DMS 273 (cell line): ENCODE data around the gene DTNBP1.
A peak's percentile ranks its signal among the peaks of the same experiment; 100 is the strongest.

ENCODE experiments used
- DNase-seq: peaks from one replicate; lab custom pipeline; 2025; ENCODE audit not compliant: unreplicated experiment; lab: John Stamatoyannopoulos, UW

Gene DTNBP1

DNA sequence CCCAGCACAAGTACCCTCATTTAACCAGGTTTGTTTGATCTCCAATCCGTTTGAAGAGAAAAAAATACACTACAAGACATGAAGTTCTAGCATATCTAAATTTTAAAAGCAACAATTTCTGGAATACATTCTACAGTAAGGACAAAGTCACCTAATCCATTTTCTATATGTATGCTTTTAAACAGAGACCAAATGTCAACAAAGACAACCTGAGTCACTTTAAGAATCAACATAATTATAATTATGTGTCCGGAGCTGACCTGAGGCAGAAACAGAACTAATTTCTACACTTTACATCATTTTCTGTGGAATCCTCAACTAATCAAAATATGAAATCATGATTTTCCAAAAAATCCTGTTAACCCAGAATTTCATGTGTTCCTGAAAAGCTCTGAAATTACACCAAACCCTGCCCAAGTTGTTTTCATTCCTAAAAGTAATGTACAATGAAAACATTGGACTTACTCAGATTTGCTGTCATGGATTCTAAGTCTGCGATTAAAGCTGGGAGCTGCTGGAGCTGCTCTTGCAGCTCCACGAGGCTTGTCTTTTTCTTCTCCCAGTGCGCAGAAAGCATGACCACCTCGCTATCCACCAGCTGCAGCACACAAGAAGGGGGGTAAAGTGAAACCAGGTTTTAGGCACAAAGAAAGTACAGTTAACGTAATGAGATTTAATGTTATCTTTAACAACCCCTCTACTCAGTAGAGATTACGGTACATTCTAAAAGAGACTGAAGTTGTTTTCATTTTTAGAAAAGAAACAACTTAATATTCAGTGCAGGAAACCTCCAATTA is 35.8 kb downstream of the DTNBP1 start:
- no peak for DNase-seq

DNA sequence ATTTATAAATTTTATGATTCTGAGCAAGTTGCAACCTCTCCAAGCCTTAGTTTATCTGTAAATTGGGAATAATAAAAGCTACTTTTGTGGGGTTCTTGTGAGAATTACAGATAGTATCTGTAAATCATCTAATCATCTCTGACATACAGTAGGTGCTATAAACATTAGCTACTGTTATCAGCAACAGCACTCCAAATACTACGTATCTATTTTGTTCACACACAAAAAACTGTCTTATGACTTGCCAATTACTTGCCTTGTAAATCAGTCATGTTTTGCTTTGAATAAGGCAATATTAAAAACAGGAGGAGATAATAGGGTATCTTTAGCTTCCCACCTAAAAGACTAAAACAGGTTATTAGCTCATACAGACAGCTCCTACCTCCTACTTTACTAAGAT is 36.7 kb downstream of the DTNBP1 start:
- no peak for DNase-seq

DNA sequence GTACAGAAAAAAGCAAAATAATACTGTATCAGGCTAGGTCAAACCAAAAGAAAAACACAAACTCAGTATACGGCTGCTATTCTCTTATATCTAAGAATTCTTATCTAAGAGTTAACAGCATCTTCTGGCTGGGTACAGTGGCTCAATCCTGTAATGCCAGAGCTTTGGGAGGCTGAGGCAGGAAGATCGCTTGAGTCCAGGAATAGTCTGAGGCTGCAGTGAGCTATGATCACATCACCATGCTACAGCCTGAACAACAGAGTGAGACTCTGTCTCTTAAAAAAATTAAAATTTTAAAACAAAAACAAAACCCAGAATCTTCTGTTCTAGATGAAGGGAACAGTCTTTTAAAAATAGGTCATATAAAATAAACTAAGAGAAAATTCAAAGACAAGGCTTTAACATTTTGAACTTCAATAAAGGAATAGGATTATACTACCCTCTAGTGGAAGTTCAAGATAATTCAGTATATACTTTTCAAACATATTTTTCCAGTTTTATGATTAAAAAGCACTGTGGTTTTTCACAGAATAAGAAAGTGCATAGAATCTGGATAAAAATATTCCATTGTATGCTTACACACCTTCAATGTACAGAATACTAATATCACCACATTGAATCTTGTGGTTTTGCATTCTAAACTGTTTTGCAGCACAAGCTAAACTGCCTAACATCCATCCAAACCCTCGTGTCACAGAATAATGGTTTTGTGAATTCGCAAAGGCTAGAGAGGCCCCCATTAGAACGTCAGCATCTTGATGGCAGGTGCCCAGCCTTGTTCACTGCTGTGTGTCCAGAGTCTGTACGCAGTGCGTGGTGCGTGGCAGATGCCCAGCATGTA is 39.3 kb downstream of the DTNBP1 start:
- peak; percentile 59 for DNase-seq

DNA sequence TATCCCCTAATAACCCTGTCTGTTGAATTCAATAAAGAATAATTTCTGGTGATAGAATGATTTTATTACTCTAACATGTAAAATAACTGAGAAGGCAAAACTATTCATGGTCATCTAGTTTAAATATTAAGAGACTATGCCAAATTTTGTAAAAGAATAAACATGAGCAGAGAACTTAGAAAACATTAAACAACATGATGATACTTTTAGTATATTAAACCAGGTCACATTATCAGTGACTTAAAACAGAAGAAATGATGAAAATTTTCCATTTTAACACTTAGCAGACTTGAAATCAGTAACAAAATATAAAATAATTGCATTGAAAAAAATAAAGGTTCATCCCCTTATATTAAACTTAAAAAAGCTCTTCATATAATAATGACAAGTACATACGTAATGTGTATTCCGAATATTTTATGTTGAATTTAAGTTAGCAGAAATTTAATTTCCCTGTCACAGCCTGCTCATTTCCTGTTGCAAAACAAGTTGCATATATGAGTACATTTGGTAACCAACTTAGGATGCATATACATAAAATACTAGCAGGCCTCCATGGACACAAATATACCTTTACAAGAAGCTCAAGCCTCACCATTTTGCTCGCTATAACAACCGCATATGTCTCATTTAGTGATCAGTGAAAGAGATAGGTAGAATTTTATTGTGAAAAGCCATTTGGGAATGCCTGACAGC is 40.6 kb downstream of the DTNBP1 start:
- peak; percentile 52 for DNase-seq

DNA sequence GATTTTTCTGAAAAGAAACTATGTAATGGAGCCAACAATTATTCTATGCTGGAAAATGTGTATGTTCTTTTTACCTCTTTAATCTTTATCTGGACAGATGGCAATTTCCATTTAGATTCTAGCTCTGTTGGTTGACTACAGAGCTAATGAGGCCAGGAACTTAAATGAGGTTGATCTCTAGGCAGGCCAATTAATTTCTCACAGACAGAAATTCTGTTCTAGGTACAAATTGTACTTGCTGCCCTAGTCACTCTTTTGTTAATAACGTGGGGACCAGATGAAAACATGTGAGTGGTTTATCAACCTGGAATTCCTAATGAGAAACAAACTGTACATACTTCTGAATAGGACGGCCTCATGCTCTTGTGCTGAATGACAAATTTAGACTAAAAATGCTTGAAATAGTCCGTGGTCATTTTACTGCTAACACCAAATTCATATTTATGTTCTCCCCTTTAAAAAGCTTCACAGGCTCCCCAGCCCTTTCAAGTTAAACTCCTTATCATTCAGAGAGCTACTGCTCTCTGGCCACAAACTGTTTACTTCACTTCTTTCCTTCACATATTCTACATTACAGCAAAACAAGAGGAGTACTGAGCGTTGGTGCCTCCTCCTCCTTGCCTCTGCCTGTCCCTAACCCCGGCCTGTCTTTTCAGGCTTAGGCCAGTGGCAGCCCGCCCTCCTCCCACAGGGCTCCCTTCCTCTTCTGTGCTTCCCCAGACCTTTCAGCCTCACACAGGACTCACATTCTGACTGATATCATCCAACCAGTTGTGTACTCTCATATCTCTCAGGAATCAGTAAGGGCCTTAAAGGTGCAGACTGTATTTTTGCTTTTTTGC is 41.4 kb downstream of the DTNBP1 start:
- DNase-seq, result peak; percentile 84

DNA sequence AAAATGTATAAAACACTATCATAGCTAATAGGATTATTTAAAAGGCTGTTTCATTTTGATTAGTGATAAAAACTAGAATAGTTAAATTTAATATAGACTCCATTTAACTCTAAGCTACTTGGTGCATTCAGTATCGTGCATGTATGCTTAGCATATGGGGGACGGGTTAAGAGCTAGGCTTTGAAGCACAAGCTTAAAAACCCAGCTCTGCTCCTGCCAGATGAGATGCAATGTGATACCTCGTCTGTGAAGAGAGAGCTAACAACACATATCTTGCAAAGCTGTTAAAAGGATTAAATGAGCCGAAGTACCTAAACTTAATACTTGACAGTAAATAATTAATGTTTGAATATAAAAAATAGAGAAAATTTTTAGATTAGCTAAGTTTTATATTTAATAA is 42.2 kb downstream of the DTNBP1 start:
- peak; percentile 93 for DNase-seq

DNA sequence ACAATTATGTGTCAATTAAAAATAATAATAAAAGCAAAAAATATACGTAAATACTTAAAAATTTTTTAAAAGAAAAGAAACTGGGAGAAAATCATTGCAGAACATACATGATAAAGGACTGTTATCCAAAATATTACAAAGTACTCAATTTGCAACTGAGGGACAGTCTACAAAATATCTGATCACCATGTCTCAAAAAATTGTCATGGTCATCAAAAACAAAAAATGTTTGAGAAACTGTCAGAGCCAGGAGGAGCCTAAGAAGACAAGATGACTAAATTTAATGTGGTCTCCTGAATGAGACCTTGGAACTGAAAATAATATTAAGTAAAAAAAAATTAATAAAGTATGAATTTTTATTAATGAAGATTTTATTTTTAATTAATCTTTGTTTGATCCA is 43.5 kb downstream of the DTNBP1 start:
- no peak for DNase-seq

DNA sequence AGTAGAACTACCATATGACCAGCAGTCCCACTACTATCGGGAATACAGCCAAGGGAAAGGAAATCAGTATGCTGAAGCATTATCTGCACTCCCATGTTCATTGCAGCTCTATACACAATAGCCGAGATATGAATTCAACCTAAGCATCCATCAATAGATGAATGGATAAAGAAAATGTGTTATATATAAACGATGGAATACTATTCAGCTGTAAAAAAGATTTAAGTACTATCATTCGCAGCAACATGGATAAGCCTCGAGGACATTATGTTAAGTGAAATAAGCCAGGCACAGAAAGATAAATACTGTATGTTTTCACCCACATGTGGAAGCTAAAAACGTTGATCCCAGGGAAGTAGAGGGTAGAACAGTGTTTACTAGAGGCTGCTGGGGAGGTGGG is 44.1 kb downstream of the DTNBP1 start:
- DNase-seq, result no peak

DNA sequence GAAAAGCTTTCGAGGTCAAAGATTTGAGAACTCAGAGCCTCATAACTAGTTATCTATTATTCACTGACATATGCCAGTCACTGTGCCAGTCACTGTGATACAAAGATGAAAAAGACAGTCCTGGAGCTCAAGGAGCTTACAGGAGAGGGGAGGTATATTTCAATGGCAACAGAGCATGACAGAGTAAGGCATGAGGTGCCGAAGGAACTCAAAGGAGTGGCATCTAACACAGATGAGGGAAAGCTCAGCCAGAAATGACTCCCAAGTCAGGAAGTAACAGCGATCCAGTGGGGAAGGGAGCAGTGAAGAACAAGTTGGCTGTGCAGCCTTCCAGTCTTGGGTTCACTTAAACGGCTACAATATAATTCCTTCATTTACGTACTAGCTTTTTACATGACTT is 46.6 kb downstream of the DTNBP1 start:
- DNase-seq, result peak; percentile 17

DNA sequence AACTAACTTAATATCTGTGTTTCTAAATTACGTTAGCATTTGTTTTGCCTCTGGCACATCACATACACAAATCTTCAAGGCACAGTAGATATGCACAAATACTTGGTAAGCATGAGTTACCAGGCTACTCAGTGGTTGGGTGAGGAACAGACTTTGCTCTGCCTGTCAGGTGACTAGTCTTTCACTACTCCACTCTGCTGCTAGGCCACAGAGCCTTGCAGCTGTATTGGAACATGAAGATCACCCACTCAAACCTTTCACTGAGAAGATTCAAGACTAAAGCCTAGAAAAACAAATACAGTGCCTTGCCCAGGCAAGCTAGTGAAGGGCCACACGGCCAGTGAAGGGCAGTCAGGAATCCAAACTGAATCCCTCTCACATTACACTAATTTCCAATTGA is 47.0 kb downstream of the DTNBP1 start:
- peak; percentile 19 for DNase-seq

DNA sequence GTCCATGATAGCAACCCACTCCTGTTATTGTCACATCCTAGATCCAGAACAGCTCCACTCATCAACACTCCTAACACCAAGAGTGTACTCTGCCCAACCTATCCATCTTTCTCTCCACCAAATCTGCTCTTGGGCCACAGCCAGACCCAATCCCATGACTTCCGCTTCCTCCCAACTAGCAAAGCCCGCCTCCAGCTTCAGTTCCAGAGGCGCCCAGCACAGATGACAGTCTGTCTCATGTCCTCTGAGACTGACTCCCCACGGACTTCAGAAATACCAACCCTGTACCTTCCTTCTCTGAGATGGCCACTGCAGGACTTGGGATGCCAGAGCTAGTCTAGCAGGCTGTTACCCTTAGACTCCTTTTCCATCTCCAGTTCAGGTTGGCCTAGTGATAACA is 48.6 kb downstream of the DTNBP1 start:
- no peak for DNase-seq

DNA sequence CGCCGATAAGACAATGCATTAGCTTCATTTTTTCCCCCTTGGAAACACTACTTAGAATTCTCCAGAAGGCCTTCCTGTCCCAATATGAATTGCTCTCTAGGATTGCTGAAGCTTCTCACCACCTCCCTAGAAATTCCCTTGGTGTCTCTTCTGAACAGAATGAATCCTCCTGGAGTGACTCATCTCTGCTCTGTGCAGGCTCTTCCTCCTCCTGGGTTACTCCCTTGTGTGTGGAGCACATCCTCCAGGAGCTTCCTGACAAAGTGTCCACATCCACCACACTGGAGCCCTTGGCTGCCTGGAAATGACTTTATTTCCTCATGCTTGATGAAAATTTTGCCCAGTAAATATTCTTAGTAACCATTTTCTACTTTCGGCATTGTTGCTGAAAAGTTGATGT is 54.4 kb downstream of the DTNBP1 start:
- no peak for DNase-seq

DNA sequence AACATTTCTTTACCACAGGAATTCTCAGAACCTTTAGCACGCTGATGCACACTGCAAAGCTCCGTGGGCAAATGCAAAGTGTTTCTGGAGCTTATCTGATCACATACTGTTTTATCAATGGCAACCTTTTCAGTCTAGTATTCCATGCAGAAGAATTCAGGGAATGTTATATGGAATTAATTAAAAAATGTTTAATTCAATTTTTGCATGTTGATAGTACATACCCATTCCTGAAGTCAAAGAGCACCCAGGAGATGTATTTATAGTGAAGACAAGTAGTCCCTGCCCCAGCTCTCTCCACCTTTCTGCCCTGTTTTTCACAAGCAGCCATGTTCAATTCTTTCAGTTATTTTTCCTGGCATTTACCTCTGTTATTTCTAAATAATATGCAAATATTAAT is 55.2 kb downstream of the DTNBP1 start:
- DNase-seq, result no peak

DNA sequence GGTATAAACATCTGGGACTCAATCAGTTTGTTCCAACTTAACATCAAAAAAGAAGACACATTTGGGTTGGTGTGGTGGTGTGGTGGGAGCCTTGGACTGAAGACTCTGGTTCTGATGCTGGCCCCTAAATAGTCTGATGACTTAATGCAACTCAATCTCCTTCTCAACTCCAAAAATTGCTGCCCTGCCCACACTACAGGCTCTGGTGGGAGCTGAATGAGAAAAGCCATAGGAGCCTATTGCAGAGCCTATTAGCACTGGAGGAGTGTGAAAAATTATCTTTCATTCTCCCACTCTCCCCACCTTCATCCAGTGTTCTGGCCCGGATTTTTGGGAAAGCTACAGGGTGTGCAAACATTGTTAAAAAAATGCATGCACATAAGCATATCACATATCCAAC is 56.5 kb downstream of the DTNBP1 start:
- no peak for DNase-seq

DNA sequence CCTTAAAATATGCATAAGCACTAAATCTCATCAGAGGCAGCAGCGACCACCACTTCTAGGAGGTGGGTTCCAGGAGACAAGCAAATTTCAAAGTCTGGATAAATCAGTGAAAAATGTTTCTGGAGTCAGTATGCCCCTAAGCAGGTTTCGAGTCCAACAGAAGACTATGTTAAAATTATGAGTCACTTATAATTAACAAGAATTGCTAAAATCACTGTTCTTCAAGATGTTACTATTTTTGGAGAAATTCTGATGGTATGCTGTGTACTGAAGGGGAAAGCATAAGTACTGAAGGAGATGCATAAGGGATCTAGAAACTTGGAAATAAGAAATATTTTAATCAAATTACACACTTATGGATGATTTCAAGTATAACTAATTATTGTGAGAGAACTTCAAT is 58.0 kb downstream of the DTNBP1 start:
- no peak for DNase-seq

DNA sequence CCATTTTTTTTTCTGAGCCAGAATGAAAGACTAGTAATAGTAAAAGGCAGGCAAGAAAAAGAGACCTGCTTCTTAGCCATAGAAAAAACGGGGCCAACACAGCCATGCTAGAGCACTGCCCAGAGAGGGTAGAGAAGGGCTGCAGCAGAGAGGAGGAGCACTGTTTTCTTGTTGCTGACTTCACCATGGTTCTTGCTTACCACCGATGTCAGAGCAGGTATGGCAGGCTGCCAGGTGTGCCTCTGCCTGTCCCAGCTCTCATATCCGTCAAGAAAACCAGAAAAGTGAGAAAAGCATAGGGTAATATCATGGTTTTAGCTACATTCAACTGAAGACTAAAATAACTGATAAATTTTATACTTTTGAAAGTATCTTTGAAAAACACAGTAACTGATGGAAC is 60.7 kb downstream of the DTNBP1 start:
- no peak for DNase-seq

DNA sequence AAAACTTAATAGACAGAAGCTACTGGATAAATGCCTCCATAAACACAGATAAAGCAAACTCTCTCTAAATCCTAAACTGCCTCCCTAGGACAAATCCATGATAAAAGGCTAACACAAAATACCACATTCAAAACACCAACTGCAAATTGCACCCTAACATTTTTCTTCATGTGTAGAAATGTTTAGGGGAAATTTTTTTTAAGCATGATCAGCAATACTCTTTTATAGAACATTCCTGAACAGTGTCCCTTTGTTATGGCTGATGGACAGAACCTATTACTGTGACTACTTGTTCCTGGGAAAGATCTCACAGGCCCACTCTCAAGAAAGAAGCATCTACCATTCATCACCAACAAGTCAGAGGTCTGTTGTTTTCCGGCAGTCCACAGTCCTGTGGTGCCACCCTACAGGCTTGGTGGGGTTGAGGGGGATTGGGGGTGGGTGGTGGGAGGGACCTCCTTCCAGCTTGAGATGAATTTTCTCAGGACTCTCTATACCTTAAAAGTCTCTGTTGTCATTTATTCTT is 64.5 kb downstream of the DTNBP1 start:
- no peak for DNase-seq

DNA sequence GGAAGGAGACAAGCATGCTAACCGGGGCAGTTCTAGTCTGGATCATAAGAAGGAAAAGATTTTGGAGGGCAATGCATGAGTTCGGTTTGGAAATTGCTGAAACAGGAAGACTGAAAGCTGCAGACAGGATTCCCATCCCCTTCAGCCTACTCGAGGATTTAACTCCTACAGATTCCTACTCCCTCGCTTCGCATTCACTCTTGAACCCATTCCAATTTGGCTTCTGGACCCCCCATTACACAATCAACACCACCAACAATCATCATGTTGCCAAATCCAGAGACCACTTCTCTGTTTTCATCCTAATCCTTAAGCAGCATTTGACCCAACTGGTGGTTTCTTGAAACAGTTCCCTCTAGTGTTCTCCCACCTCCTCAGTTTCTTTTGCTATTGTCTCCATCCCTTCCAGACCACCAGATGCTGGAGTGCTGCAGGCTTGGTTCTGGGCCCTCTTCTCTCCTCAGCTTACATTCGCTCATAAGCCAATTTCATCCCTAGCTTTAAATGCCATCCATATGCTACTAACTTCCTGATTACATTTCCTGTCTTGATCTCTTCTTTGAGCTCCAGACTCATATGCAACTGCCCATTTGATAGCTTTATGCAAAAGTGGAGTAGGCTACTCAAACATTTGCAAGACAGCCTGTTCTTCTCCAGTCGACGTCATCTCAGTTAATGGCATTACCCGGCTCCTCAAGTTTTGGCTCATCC is 66.5 kb downstream of the DTNBP1 start:
- DNase-seq, result no peak

DNA sequence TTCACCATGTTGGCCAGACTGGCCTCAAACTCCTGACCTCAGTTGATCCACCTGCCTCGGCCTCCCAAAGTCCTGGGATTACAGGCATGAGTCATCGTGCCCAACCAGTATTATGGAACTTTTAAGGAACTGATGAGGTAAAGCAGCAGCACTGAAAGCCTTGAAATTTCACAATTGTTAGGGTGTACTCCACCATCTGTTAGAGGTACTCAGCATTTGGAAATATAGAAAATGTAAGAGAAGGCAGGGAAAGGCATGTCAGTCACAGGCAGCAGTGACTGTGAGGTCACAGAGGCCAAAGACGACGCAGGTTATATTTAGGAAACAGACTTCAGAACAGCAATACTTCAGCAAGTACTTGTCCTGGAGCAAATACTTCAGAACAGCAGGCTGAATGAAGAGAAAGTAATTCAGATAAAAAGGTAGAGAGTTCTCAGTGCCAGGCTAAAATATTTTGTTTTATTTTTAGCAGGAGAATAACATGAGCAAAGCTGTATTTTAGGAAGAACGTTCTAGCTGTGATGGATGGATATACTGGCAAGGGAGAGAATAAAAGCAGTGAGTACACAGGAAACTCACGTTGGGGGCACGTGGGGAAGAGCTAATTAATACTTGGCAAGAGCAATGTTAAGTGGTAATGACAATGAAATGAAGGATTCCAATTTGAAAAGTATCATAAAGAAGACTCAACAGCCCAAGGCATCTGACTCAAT is 67.2 kb downstream of the DTNBP1 start:
- peak; percentile 55 for DNase-seq
